Activated CD8-positive, alpha-beta T cell treated with anti-CD3 and anti-CD28 coated beads for 36 hours (primary cell): Measurements from ENCODE around the gene ANKS1B. TPM values are rescaled to one million over a fixed set of nuclear protein-coding genes. Genes with fewer than 3 reads are reported as not detected.

Experiments
- ATAC-seq: fragments of 200-7000 bp; cut with Tn5 transposase; one replicate; pipeline ENCODE4 v1.10.0; 2021; ENCODE audit warnings: mild to moderate bottlenecking, moderate library complexity
- CTCF ChIA-PET: fragments of 350-600 bp; sonication (Branson Sonifier 250); formaldehyde crosslinking; loops from one replicate; lab custom pipeline; 2021; ENCODE audit warnings: antibody characterized with exemption; lab: Charles Lee
- POLR2A ChIA-PET: fragments of 350-600 bp; sonication (Branson Sonifier 250); formaldehyde crosslinking; loops from one replicate; lab custom pipeline; 2021; ENCODE audit warnings: antibody characterized with exemption; lab: Charles Lee
- DNase-seq: peaks from one replicate; pipeline ENCODE4 v3.0.0-alpha.2; 2020
- H3K27ac Mint-ChIP-seq: one replicate; pipeline ENCODE4 v1.8.0; 2021; ENCODE audit warnings: mild to moderate bottlenecking, mixed read lengths
- H3K27me3 Mint-ChIP-seq: one replicate; pipeline ENCODE4 v1.8.0; 2021; ENCODE audit warnings: mixed read lengths
- H3K36me3 Mint-ChIP-seq: one replicate; pipeline ENCODE4 v1.8.0; 2021; ENCODE audit warnings: low read depth, mixed read lengths
- H3K4me1 Mint-ChIP-seq: one replicate; pipeline ENCODE4 v1.8.0; 2021; ENCODE audit warnings: low read depth, mixed read lengths
- H3K4me3 Mint-ChIP-seq: one replicate; pipeline ENCODE4 v1.8.0; 2021; ENCODE audit warnings: mild to moderate bottlenecking, moderate library complexity, mixed read lengths
- H3K9me3 Mint-ChIP-seq: one replicate; pipeline ENCODE4 v1.8.0; 2021; ENCODE audit warnings: mixed read lengths
- intact Hi-C: fragments of 100-400 bp; cut with micrococcal nuclease; formaldehyde crosslinking; loops from one replicate; pipeline ENCODE4 v1.10.0; 2022
- total RNA-seq, 2 experiments: library from RNA; stranded (reverse); gene quantifications; one replicate each; pipeline ENCODE4 v1.2.3, GENCODE V29; 2021
- TF ChIP-seq, protein P1 (sequence below): fragments of 200-600 bp; IDR thresholded peaks from one replicate; pipeline ENCODE4 v1.8.0; 2022; ENCODE audit warnings: antibody characterized with exemption, mild to moderate bottlenecking

ANKS1B gene
- total RNA-seq, 2 experiments from 2014 or later = 0.54 TPM; not detected in 1

DNA sequence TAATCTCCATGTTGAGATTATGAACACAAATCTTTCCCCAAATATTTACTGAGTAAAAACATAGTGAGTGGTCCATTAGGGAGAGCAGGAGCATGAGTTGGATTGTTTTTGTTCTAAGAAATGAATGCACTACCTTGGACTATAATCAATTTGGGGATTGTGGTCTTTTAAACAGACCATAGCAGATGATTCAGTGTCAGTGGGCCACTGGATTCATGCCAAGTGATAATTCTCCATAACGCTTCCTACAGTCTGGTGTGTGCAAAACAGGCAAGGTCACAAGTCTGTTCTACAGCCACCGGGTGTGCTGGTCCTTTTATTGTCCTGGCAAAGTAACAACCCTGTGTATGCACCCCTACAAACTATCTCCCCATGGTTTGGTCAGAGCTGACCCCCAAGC, 1073.3 kb downstream of the ANKS1B start:
- CTCF ChIA-PET = no interaction called here
- no peak overlapping the region for H3K4me3 Mint-ChIP-seq
- H3K36me3 Mint-ChIP-seq = no peaks in the 10 kb centered on the region
- POLR2A ChIA-PET = no interaction called here
- H3K9me3 Mint-ChIP-seq = no peaks in the 10 kb centered on the region
- H3K27me3 Mint-ChIP-seq = peaks cover 3% of the 10 kb centered on the region
- intact Hi-C loops = no loop called here
- H3K27ac Mint-ChIP-seq = no peak overlapping the region
- ATAC-seq = no peak
- H3K4me1 Mint-ChIP-seq = no peaks in the 10 kb centered on the region
- TF ChIP-seq, protein P1, sequence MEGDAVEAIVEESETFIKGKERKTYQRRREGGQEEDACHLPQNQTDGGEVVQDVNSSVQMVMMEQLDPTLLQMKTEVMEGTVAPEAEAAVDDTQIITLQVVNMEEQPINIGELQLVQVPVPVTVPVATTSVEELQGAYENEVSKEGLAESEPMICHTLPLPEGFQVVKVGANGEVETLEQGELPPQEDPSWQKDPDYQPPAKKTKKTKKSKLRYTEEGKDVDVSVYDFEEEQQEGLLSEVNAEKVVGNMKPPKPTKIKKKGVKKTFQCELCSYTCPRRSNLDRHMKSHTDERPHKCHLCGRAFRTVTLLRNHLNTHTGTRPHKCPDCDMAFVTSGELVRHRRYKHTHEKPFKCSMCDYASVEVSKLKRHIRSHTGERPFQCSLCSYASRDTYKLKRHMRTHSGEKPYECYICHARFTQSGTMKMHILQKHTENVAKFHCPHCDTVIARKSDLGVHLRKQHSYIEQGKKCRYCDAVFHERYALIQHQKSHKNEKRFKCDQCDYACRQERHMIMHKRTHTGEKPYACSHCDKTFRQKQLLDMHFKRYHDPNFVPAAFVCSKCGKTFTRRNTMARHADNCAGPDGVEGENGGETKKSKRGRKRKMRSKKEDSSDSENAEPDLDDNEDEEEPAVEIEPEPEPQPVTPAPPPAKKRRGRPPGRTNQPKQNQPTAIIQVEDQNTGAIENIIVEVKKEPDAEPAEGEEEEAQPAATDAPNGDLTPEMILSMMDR = no peak
- DNase-seq = no peak

DNA sequence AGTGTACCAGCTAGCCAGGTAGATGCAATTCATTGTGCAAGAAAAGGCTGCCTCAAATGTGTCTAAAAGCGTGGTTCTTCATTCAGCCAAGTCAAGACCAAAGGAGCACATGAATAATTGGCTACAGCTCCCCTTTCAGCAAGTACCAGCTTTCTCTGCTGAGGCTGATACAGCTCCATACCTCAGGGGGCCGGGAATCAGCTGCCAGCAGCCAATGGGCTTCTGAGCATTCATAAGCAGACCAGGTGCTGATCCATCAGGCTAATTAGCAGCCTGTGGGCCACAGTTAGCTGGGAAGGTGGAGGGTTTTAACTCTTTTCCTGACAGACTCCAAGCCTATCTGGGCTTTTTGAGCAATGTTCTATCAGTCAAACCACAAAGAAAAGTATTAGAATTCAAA, 1075.0 kb downstream of the ANKS1B start:
- DNase-seq (no peak), ATAC-seq (no peak)
- intact Hi-C loops = no loop called here
- Mint-ChIP-seq H3K36me3 (no peaks in the 10 kb centered on the region), H3K27me3 (peaks cover 1% of the 10 kb centered on the region), H3K9me3 (no peaks in the 10 kb centered on the region), H3K4me3 (no peak overlapping the region), H3K4me1 (no peaks in the 10 kb centered on the region), H3K27ac (no peak overlapping the region)
- ChIA-PET POLR2A (no interaction called here), CTCF (no interaction called here)
- TF ChIP-seq, protein P1 = no peak

GRCh38 chr12:98908866-98909265, 1075.9 kb downstream of the ANKS1B start:
- DNase-seq = no peak
- TF ChIP-seq, protein P1 = no peak
- H3K27me3 Mint-ChIP-seq = peaks cover 1% of the 10 kb centered on the region
- no peak overlapping the region for H3K4me3 Mint-ChIP-seq
- no peaks in the 10 kb centered on the region for H3K4me1 Mint-ChIP-seq
- CTCF ChIA-PET = no interaction called here
- POLR2A ChIA-PET = no interaction called here
- intact Hi-C loops = no loop called here
- H3K36me3 Mint-ChIP-seq = no peaks in the 10 kb centered on the region
- ATAC-seq = no peak
- H3K27ac Mint-ChIP-seq = no peak overlapping the region
- no peaks in the 10 kb centered on the region for H3K9me3 Mint-ChIP-seq

- intact Hi-C loops = no loop called here
Observed at GRCh38 chr12:98903875-98904274, 1080.9 kb downstream of the ANKS1B start.

DNA sequence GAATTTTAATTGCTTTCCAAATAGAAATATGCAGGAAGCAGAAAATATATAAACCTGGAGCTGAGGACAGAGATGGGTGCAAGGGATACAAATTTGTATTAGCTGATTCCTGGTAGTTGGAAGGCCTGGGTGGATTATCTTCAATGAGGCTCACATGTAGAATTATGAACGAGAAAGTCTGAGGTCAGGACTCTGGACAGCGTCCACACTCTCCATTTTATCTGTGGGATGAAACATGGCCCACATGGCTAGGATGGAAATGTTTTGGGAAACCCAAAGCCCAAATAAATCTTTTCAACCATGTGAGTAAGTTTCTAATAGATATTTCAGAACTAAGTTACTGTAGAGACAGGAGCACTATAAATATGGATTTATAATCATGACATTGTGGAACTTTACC, 1083.5 kb downstream of the ANKS1B start:
- Mint-ChIP-seq H3K27ac (no peak overlapping the region), H3K4me1 (no peaks in the 10 kb centered on the region), H3K36me3 (no peaks in the 10 kb centered on the region), H3K9me3 (no peaks in the 10 kb centered on the region), H3K27me3 (peaks cover 14% of the 10 kb centered on the region), H3K4me3 (no peak overlapping the region)
- POLR2A ChIA-PET = no interaction called here
- intact Hi-C loops = no loop called here
- no peak for DNase-seq
- CTCF ChIA-PET = no interaction called here
- TF ChIP-seq, protein P1 = no peak
- no peak for ATAC-seq

More at GRCh38 chr12:98903875-98904274, 1080.9 kb downstream of the ANKS1B start:
- H3K4me3 Mint-ChIP-seq = no peak overlapping the region
- POLR2A ChIA-PET = no interaction called here
- no peaks in the 10 kb centered on the region for H3K36me3 Mint-ChIP-seq
- CTCF ChIA-PET = no interaction called here
- TF ChIP-seq, protein P1 = no peak
- H3K9me3 Mint-ChIP-seq = no peaks in the 10 kb centered on the region
- no peaks in the 10 kb centered on the region for H3K4me1 Mint-ChIP-seq
- H3K27ac Mint-ChIP-seq = no peak overlapping the region
- DNase-seq = no peak
- no peak for ATAC-seq
- H3K27me3 Mint-ChIP-seq = peaks cover 3% of the 10 kb centered on the region
